Right kidney (tissue), 1 donor: ENCODE results near the gene GNAT1.
"Not testable (repeated sequence)": the region's sequence is repeated elsewhere in the genome, so short reads cannot be mapped to it uniquely, and the experiment has no call there.

Experiments used
- DNase-seq: peaks from one replicate; pipeline ENCODE4 v3.0.0-alpha.2; 2016

The GNAT1 gene

GRCh38 chr3:50241163-50241562, 49.8 kb downstream of the GNAT1 start:
- DNase-seq, result no peak

- no peak for DNase-seq
Observed at GRCh38 chr3:50241713-50242380, 50.4 kb downstream of the GNAT1 start.

- no peak for DNase-seq
Observed at GRCh38 chr3:50242381-50242770, 51.0 kb downstream of the GNAT1 start.

GRCh38 chr3:50242851-50243542, 51.6 kb downstream of the GNAT1 start:
- no peak for DNase-seq

- DNase-seq, result no peak
Observed at GRCh38 chr3:50243543-50243895, 52.1 kb downstream of the GNAT1 start.

GRCh38 chr3:50244813-50245212, 53.4 kb downstream of the GNAT1 start:
- DNase-seq, result not testable (repeated sequence)

- no peak for DNase-seq
Observed at GRCh38 chr3:50245251-50245745, 53.9 kb downstream of the GNAT1 start.

- DNase-seq, result peak; percentile 87
Observed at GRCh38 chr3:50245831-50246516, 54.6 kb downstream of the GNAT1 start.

- no peak for DNase-seq
Observed at GRCh38 chr3:50246517-50246954, 55.1 kb downstream of the GNAT1 start.
